HEK293 (cell line): ENCODE results near the gene EIF4A2.

Experiments used
- CTCF ChIA-PET: fragments of 350-600 bp; formaldehyde crosslinking; extraction: SDS; loops from one replicate; lab custom pipeline; 2021; ENCODE audit warnings: antibody characterized with exemption; lab: Yijun Ruan, JAX
- POLR2A ChIA-PET: fragments of 300-600 bp; formaldehyde crosslinking; extraction: SDS; loops from one replicate; lab custom pipeline; 2020; ENCODE audit warnings: antibody characterized with exemption, inconsistent platforms; lab: Yijun Ruan, JAX
- H3K27ac ChIP-seq: fragments of 200-500 bp; sonication (Bioruptor generic); 2 replicates; pipeline ENCODE4 v1.5.1; 2014; ENCODE audit warnings: low read depth, low read length, control low read depth, inconsistent platforms; ENCODE audit errors: extremely low read depth
- H3K36me3 ChIP-seq, 2 experiments: fragments of 200-500 bp in 1 of 2; sonication (Bioruptor generic) in 1 of 2; 1 replicate in 1 of 2; 2 replicates in 1 of 2; pipeline ENCODE4 v1.5.1; 2014 to 2017; ENCODE audit warnings: inconsistent platforms in 2 of 2, low read length in 2 of 2; ENCODE audit not compliant: control insufficient read depth in 2 of 2, insufficient read depth in 1 of 2
- H3K4me1 ChIP-seq: fragments of 200-500 bp; sonication (Bioruptor generic); 2 replicates; pipeline ENCODE4 v1.5.1; 2014; ENCODE audit warnings: mild to moderate bottlenecking, low read length, inconsistent platforms; ENCODE audit not compliant: control insufficient read depth, insufficient read depth
- H3K4me3 ChIP-seq: 2 replicates; pipeline ENCODE4 v1.5.1; 2011; ENCODE audit warnings: low read depth, mild to moderate bottlenecking, control low read depth, low read length, moderate library complexity
- H3K9me3 ChIP-seq: fragments of 200-500 bp; sonication (Bioruptor generic); 2 replicates; pipeline ENCODE4 v1.5.1; 2014; ENCODE audit warnings: low read depth, low read length, inconsistent platforms; ENCODE audit not compliant: control insufficient read depth, insufficient read depth
- EGR2 ChIP-seq: fragments of 450-650 bp; formaldehyde crosslinking; IDR thresholded peaks from 2 replicates; pipeline ENCODE4 v1.5.1; 2016; ENCODE audit warnings: low read depth, missing biosample characterization, missing genetic modification characterization
- KLF7 ChIP-seq: fragments of 450-650 bp; formaldehyde crosslinking; IDR thresholded peaks from 2 replicates; pipeline ENCODE4 v1.5.1; 2016; ENCODE audit warnings: missing biosample characterization, missing genetic modification characterization, borderline replicate concordance
- SCRT2 ChIP-seq: fragments of 450-650 bp; formaldehyde crosslinking; IDR thresholded peaks from 2 replicates; pipeline ENCODE4 v1.5.1; 2016; ENCODE audit warnings: missing biosample characterization, missing genetic modification characterization
- ZBTB1 ChIP-seq: fragments of 450-650 bp; formaldehyde crosslinking; IDR thresholded peaks from 2 replicates; pipeline ENCODE4 v1.5.1; 2016; ENCODE audit warnings: missing biosample characterization, missing genetic modification characterization
- ZNF2 ChIP-seq: fragments of 450-650 bp; formaldehyde crosslinking; IDR thresholded peaks from 2 replicates; pipeline ENCODE4 v1.5.1; 2016; ENCODE audit warnings: missing biosample characterization, missing genetic modification characterization
- ZNF214 ChIP-seq: fragments of 450-650 bp; formaldehyde crosslinking; IDR thresholded peaks from 2 replicates; pipeline ENCODE4 v1.5.1; 2017; ENCODE audit warnings: missing biosample characterization, mild to moderate bottlenecking, missing genetic modification characterization, borderline replicate concordance
- ZNF239 ChIP-seq: fragments of 450-650 bp; formaldehyde crosslinking; IDR thresholded peaks from 2 replicates; pipeline ENCODE4 v1.5.1; 2016; ENCODE audit warnings: missing biosample characterization, missing genetic modification characterization
- ZNF350 ChIP-seq: fragments of 450-650 bp; formaldehyde crosslinking; IDR thresholded peaks from 2 replicates; pipeline ENCODE4 v1.5.0; 2017; ENCODE audit warnings: missing biosample characterization, mild to moderate bottlenecking, missing genetic modification characterization
- ZNF398 ChIP-seq: fragments of 450-650 bp; formaldehyde crosslinking; IDR thresholded peaks from 2 replicates; pipeline ENCODE4 v1.5.1; 2017; ENCODE audit warnings: missing biosample characterization, missing genetic modification characterization
- ZNF600 ChIP-seq: fragments of 450-650 bp; formaldehyde crosslinking; IDR thresholded peaks from 2 replicates; pipeline ENCODE4 v1.5.1; 2016; ENCODE audit warnings: missing biosample characterization, missing genetic modification characterization
- ZNF830 ChIP-seq: fragments of 450-650 bp; IDR thresholded peaks from 2 replicates; pipeline ENCODE4 v1.5.0; 2018; ENCODE audit warnings: missing biosample characterization, missing genetic modification characterization, low read depth, mild to moderate bottlenecking, moderate library complexity
- ZSCAN16 ChIP-seq: fragments of 450-650 bp; formaldehyde crosslinking; IDR thresholded peaks from 2 replicates; pipeline ENCODE4 v1.5.1; 2016; ENCODE audit warnings: missing biosample characterization, missing genetic modification characterization
- ZXDB ChIP-seq: fragments of 450-650 bp; formaldehyde crosslinking; IDR thresholded peaks from 2 replicates; pipeline ENCODE4 v1.5.1; 2016; ENCODE audit warnings: missing biosample characterization, missing genetic modification characterization
- TF ChIP-seq, protein P1 (sequence below): fragments of 450-650 bp; formaldehyde crosslinking; conservative IDR thresholded peaks from 2 replicates; pipeline ENCODE4 v1.5.1; 2016; ENCODE audit warnings: low read depth, missing biosample characterization, missing genetic modification characterization

The EIF4A2 gene

DNA sequence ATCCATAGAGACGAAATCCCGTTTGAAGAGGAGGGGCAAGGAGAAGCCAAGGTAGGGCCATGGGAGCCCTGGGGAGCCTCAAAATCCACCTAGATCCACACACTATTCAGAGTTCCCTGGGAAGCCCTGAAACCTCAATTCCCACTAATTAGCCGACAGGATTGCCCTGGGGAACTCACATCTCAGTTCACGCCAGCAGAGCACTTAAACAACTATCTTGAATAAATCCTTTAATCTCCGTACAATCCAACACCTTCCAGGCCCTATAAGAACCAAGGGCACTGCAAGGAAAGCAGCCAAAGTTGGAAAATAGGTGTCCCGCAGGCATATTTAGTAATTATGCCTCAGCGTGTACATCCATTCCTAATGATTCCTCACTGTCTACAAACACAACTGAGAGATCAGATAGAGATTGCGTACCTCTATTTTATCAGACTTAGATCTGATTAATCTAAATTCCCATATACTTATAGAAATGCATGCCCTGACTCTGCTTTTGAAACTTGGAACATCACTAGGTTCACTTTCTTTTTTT lies 25.6 kb upstream of the EIF4A2 start:
- H3K4me1 ChIP-seq, result no peaks in the 10 kb centered on the region
- no peaks in the 10 kb centered on the region for H3K9me3 ChIP-seq
- H3K27ac ChIP-seq, result no peak overlapping the region
- POLR2A ChIA-PET, result no interaction called here
- CTCF ChIA-PET, result no interaction called here
- H3K4me3 ChIP-seq, result no peak overlapping the region
- no peaks in the 10 kb centered on the region for H3K36me3 ChIP-seq
- TF ChIP-seq ZNF830 (tag by site-specific recombination) (no peak), ZNF398 (tag by site-specific recombination) (no peak), ZNF2 (tag by site-specific recombination) (no peak), ZBTB1 (tag by site-specific recombination) (no peak), ZSCAN16 (tag by site-specific recombination) (no peak), SCRT2 (tag by site-specific recombination) (no peak), ZXDB (tag by site-specific recombination) (no peak), ZNF600 (tag by site-specific recombination) (no peak), KLF7 (no peak)

DNA sequence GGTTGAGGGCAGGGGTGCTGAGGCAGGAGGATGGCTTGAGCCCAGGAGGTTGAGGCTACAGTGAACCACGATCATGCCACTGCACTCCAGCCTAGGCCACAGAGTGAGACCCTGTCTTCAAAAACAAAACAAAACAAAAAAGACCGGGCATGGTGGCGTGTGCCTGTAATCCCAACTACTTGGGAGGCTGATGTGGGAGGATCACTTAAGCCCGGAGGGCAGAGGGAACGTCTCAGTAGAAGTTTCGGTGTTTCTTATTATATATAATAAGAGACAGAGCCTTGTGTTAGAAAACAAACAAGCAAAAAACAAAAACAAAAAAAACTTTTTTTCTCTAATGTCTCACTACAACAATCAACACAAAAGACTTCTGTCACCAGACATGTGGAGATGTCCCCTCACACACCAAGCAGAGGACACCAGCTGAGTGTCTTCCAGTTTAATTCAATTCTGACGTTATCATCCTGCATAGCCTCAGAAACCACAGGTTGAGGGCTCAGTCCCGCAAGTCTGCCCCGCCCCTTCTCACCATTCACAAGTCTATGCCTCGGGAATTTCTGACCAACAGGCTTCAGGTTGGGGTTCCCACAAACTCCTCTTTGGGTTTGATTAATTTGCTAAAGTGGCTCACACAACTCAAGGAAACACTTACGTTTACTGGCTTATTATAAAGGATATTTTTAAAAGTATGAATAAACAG lies 24.0 kb upstream of the EIF4A2 start:
- ChIA-PET POLR2A (no interaction called here), CTCF (no interaction called here)
- Histone ChIP-seq H3K4me1 (no peaks in the 10 kb centered on the region), H3K27ac (no peak overlapping the region)
- TF ChIP-seq SCRT2 (tag by site-specific recombination), result no peak
- no peak for TF ChIP-seq ZNF350 (tag by site-specific recombination)
- no peak for TF ChIP-seq EGR2 (tag by site-specific recombination)
- TF ChIP-seq ZNF239 (tag by site-specific recombination), result no peak
- TF ChIP-seq, protein P1, sequence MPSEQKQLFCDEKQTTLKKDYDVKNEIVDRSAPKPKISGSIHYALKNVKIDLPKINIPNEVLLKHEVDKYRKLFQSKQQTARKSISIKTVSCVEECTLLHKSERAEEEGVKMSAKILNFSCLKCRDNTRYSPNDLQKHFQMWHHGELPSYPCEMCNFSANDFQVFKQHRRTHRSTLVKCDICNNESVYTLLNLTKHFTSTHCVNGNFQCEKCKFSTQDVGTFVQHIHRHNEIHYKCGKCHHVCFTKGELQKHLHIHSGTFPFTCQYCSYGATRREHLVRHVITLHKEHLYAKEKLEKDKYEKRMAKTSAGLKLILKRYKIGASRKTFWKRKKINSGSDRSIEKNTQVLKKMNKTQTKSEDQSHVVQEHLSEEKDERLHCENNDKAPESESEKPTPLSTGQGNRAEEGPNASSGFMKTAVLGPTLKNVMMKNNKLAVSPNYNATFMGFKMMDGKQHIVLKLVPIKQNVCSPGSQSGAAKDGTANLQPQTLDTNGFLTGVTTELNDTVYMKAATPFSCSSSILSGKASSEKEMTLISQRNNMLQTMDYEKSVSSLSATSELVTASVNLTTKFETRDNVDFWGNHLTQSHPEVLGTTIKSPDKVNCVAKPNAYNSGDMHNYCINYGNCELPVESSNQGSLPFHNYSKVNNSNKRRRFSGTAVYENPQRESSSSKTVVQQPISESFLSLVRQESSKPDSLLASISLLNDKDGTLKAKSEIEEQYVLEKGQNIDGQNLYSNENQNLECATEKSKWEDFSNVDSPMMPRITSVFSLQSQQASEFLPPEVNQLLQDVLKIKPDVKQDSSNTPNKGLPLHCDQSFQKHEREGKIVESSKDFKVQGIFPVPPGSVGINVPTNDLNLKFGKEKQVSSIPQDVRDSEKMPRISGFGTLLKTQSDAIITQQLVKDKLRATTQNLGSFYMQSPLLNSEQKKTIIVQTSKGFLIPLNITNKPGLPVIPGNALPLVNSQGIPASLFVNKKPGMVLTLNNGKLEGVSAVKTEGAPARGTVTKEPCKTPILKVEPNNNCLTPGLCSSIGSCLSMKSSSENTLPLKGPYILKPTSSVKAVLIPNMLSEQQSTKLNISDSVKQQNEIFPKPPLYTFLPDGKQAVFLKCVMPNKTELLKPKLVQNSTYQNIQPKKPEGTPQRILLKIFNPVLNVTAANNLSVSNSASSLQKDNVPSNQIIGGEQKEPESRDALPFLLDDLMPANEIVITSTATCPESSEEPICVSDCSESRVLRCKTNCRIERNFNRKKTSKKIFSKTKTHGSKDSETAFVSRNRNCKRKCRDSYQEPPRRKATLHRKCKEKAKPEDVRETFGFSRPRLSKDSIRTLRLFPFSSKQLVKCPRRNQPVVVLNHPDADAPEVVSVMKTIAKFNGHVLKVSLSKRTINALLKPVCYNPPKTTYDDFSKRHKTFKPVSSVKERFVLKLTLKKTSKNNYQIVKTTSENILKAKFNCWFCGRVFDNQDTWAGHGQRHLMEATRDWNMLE (tag by site-specific recombination), result no peak
- no peak for TF ChIP-seq ZNF214
- TF ChIP-seq, all 188 proteins: peak for 0
- H3K36me3 ChIP-seq, result no peaks in the 10 kb centered on the region
- H3K9me3 ChIP-seq, result no peaks in the 10 kb centered on the region
- no peak overlapping the region for H3K4me3 ChIP-seq
